Cardiac septum (tissue), 1 donor: ENCODE measurements around the gene KLRC4. TPM values are rescaled to one million over a fixed set of nuclear protein-coding genes. Genes with fewer than 3 reads are reported as not detected.
"Not testable (repeated sequence)": the region's sequence is repeated elsewhere in the genome, so short reads cannot be mapped to it uniquely, and the experiment has no call there.

ENCODE experiments used
- DNase-seq: peaks from one replicate; pipeline ENCODE4 v3.0.0-alpha.2; 2020; ENCODE audit warnings: low spot score
- intact Hi-C: fragments of 100-400 bp; cut with DNase I; formaldehyde crosslinking; loops from one replicate; pipeline ENCODE4 v1.14.0; 2022
- total RNA-seq: library from RNA; stranded (reverse); fragmentation: NEBNext Ultra II Directional; extraction: Animal tissue kit (Norgen Biotek cat#: 25700); gene quantifications from one replicate; pipeline ENCODE4 v1.2.1, GENCODE V29; 2021
- donor health status: DM: no; HTN: no; CAD: no.

Gene KLRC4
- total RNA-seq, 1 donor from 2014 or later: not detected

DNA sequence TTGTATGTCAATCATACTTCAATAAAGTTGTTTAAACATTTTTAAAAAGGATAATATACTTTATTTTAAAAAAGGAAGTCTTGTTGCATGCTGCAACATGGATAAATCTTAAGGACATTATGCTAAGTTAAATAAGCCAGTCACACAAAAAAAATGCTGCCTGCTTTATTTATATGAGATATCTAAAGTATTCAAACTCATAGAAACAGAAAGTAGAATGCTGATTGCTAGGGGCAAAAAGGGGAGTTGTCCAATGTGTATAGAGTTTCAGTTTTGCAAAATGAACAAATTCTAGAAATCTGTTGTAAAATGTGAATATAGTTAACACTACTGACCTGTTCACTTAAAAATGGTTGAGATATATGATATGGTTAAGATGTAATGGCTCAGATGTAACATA, 8.7 kb downstream of the KLRC4 start:
- intact Hi-C loops: no loop called here
- no peak for DNase-seq

DNA sequence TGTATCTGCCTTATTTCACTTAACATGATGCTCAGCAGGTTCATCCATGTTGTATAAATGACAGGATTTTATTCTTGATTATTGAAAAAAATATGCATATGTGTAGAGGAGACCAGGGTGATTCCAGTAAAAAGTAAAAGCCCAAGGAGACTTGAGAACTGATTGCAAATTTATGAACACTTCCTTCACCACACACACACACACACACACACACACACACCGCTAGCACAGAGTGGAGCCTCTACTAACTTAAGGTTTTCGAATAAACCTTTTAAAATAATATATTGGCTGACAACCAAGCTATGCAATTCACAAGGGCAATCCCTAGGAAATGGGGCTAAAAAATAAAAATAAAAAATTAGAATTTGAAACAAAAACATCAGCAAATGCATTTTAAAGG, 11.4 kb downstream of the KLRC4 start:
- DNase-seq: no peak
- intact Hi-C loops: no loop called here

DNA sequence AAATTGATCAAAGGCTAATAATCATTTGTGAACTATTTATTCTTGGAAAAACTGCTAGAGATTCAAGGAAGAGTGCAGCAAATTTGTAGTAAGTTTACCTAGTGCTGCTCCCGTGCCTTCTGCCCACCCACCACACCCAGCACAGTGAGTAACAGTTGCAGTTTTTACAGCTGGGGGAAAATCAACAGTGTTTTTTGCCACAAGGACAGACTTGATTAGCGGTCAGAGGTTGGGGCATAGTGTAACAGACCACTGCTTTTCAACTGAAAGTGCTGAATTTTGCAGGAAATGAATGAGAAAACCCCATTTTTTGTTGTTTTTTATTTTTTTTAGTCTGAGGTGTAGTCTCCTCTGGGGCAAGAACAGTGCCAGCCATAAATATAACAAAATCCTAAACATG, 12.3 kb downstream of the KLRC4 start:
- intact Hi-C loops: no loop called here
- DNase-seq: no peak

DNA sequence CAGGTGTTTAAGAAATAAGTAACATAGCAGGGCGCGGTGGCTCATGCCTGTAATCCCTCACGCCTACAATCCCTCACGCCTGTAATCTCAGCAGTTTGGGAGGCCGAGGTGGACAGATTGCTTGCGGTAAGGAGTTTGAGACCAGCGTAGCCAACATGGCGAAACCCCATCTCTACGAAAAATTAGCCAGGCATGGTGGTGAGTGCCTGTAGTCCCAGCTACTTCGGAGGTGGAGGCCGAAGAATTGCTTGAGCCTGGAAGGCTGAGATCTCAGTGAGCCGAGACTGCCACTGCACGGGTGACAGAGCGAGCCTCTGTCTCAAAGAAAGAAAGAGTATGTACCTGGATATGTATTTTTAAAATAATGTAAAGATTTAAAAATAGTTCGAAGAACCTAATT, 13.4 kb downstream of the KLRC4 start:
- DNase-seq, intact Hi-C loops: not testable (repeated sequence)

DNA sequence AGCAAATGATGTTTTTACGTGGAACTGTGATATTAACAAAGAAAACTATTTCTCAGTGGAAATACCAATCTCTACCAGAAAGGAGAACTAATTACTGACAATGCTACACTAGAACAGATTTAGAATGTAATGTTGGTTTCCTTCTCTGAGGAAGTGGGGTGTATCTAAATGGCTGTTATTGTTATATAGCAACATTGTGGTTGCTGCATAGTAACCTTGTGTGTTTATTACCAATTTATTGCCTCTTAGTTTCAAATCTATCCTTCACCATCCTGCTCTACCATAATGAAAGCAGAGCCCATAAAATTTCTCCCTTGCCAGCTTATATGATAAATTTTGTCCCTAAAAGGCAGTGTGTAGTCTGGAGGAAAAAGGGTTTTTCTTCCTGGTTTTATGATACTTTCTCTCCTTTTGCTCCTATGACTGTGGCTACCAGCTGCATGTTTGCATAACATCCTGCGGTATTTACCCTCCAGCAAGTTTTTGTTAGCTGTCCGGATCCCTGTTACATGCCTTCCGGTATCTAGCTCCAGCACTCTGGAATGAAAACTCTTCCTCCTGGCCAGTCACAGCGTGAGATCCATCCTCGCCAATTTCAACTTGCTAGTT, 14.1 kb downstream of the KLRC4 start:
- no peak for DNase-seq
- intact Hi-C loops: no loop called here

DNA sequence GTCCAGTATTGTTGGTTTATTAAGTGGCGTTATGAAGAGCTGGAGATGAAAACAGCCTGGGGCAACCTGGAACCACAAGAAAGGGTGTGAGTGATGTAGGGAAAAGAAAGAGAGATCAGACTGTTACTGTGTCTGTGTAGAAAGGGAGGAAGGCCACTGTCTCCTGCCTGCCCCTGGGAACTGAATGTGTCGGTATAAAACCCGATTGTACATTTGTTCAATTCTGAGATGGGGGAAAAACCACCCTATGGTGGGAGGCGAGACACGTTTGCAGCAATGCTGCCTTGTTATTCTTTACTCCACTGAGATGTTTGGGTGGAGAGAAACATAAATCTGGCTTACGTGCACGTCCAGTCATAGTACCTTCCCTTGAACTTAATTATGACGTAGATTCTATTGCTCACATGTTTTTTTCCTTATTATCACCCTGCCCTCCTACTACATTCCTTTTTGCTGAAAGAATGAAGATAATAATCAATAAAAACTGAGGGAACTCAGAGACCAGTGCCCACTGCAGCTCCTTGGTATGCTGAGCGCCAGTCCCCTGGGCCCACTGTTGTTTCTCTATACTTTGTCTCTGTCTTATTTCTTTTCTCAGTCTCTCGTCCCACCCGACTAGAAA, 14.9 kb downstream of the KLRC4 start:
- DNase-seq, intact Hi-C loops: not testable (repeated sequence)

DNA sequence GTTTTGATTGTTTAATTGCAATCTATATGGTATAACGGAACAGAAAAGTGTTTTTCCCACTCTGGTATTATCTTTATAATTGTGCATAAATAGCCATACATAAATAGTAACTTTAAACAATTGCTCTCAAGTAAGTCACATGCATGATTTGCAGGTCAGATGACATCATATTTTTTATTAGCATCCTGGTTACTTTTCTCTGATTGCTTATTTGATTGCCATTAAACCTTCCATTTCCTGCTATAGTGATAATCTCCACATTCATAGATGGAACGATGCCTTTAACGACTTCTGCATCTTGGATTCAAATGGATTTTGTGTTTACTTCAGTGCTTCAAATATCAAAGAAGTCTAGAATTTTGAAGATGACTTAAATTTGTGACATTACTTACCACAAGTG, 16.3 kb downstream of the KLRC4 start:
- intact Hi-C loops: no loop called here
- no peak for DNase-seq

DNA sequence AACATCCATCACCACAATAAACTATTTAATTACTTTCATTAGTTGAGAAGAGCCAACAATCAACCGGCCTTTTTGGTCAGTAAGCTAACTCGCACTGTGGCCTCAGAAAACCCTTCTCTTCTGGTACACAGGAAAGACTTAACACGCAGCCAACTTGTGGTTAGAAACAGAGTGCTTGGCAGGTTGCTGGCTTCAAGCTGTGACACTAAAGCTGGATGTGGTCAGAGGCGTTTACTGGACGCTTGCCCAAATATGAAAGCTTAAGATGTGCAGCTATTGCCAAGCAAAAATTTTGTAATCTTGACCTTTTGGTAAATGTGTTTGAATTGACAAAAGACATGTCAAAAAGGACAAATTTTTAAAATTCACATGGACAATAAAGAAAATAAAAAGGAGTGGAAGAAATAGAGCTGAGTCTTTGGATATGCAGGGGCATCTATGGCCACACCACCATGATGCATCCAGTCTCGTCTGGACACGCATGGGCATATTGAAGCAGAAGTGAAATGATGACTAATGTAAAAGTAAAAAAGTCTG, 17.1 kb downstream of the KLRC4 start:
- DNase-seq: no peak
- intact Hi-C loops: no loop called here

DNA sequence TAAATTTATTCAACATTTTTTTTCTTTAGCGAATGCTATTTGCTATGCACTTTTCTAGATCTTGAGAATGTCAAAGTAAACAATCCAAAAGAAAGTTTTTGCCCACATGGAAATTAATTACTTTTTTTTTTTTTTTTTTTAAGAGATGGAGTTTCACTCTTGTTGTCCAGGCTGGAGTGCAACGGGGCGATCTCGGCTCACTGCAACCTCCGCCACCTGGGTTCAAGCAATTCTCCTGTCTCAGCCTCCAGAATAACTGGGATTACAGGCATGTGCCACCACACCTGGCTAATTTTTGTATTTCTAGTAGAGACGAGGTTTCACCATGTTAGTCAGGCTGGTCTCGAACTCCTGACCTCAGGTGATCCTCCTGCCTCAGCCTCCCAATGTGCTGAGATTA, 18.6 kb downstream of the KLRC4 start:
- DNase-seq, intact Hi-C loops: not testable (repeated sequence)

DNA sequence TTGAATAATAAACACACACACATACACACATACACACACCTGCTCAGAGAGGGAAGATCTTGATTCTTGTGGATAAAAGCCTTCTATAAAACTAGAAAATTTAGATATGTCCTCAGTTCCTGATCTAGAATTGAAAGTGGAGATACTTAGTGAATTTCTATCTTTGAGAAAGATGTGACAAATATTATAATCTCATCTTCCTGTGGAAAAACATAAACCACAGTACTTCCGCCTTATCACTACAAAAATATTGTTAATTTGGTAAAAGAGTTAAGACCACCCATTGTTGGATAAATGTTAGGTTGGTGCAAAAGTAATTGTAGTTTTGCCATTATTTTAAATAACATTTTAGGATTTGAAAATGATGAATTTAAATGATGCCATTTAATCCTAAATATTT, 19.7 kb downstream of the KLRC4 start, which contains the start of gene KLRK1:
Gene KLRK1 (minus strand): TSS at position 138 of the 400 bp plus-strand sequence. CDS start 1,231 bp downstream, outside the sequence.
- DNase-seq: no peak

DNA sequence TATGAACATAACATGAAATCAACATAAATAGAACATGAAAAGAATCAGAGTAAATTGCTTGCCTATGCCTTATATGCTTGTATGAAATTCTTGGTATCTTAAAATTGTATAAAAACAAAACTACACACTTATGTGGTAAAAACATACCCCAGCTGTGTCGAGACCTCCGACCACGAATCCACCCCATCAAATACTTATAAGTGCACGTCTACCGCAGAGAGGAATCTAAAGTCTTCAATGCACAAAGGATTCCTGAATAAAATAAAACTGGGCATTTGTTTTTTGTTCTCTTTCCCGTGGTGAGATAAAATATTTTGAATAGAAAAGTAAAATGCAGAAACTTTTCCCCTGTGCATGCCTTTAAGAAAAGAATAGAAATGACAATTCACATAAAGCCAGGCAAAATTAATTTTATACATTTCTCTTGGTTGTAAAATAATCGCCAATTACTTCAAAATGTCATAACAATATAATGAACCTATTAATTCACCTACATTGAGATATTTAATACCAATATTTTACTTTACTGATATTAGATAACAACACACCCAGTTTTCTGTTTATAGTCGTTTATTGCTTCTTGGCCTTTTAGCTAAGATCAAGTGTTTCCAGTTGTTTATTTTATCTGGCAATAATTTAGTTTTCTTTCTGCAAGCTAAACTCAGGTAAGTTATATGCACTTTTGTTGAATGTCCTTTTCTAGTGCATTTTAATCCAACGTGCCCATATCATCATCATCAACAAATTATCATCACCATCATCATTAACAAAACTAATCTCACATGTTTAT, 20.7 kb downstream of the KLRC4 start:
- intact Hi-C loops: no loop called here

More for the DNA sequence above, 19.7 kb downstream of the KLRC4 start, which contains the start of gene KLRK1:
- intact Hi-C loops: no loop called here

DNA sequence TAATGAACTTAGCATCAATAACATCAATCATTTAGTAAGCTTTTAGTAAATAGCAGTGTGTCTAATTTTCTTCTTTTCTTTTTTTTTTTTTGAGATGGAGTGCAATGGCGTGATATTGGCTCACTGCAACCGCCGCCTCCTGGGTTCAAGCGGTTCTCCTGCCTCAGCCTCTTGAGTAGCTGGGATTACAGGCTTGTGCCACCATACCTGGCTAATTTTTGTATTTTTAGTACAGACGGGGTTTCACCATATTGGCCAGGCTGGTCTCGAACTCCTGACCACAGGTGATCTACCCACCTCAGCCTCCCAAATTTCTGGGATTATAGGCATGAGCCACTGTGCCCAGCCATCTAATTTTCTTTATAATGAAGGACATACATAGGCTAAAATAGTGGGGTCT, 22.1 kb downstream of the KLRC4 start:
- intact Hi-C loops, DNase-seq: not testable (repeated sequence)

More for the DNA sequence above, 20.7 kb downstream of the KLRC4 start:
- no peak for DNase-seq

DNA sequence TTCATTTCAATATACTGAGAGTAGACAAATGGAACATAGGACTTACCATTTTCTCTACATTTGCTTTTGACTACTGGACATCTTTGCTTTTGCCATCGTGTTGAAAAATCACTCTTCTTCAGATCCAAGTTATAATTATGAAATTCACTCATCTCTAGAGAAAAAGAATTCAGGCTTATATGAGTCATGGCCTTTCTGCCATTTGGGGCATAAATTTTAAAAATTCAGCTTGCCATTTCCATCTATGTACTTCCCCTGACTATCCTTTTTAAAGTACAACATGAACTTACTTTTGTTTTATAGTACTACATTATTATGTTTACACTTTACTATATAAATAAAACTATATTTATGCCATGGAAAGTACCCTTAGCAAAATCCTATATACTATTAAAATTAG, 22.7 kb downstream of the KLRC4 start:
- intact Hi-C loops: no loop called here
- no peak for DNase-seq

DNA sequence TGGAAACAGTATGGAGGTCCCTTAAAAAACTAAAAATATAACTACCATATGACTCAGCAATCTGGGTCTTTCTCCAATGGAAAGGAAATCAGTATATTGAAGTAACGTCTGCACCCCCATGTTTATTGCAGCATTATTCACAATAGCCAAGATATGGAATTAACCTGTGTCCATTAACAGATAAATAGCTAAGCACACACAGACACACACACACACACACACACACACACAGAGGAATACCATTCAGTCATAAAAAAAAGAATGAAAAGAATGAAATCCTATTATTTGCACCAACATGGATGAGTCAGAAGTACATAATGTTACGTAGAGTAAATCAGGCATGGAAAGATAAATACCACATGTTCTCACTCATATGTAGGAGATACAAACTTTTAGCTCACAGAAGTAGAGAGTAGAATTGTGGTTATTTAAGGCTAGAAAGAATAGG, 24.4 kb downstream of the KLRC4 start:
- intact Hi-C loops: no loop called here
- no peak for DNase-seq

DNA sequence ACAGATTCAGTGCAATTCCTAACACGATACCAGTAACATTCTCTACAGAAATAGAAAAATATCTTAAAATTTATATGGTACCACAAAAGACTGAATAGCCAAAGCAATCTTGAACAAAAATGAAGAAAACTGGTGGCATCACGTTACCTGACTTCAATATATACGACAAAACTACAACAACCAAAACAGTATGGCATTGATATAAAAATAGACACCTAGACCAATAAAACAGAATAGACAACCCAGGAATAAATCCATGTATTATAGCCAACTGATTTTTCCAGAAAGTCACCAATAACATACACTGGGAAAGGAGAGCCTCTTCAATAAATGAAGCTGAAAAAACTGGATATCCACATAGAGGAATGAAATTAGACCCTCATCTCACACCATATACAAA, 25.4 kb downstream of the KLRC4 start:
- DNase-seq: no peak
- intact Hi-C loops: no loop called here

DNA sequence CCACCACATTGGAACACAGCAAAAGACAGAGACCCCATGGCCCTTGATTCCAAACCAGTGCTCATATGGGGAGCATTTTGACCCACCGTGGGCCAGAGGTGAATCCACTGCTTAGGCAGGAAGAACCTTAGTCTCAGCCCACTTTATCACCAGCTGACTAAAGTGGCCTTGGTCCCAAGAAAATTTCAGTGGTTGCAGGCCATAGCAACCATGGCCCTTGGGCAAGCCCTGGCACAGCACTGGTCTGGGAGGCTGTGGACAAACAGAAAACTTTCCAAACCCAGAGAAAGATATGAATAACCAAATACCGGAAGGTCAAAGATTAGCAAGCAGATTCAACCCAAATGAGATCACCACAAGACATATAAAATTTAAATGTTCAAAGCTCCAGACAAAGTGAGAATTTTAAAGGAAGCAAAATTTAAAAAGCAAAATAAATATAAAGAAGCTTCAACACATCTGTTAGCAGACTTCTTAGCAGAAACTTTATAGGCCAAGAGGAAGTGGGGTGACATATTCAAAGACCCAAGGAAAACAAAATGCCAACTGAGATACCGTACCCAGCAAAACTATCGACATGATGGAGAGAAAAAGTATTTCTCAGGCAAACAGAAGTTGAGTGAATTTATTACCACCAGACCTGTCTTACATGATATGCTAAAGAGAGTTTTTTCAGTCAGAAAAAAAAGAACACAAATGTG, 27.5 kb downstream of the KLRC4 start:
- intact Hi-C loops: no loop called here
- DNase-seq: no peak

DNA sequence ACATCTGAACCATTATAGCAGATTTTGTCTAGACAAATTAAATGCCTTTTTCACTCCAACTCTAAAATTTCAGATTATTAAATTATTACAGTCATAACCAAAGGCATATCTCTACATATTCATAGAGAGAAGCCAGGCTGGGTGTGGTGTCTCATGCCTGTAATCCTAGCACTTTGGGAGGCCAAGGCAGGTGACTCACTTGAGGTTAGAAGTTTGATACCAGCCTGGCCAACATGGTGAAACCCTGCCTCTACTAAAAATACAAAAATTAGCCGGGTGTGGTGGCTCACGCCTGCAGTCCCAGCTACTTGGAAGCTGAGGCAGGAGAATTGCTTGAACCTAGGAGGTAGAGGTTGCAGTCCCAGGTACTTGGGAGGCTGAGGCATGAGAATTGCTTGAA, 30.8 kb downstream of the KLRC4 start:
- intact Hi-C loops, DNase-seq: not testable (repeated sequence)

DNA sequence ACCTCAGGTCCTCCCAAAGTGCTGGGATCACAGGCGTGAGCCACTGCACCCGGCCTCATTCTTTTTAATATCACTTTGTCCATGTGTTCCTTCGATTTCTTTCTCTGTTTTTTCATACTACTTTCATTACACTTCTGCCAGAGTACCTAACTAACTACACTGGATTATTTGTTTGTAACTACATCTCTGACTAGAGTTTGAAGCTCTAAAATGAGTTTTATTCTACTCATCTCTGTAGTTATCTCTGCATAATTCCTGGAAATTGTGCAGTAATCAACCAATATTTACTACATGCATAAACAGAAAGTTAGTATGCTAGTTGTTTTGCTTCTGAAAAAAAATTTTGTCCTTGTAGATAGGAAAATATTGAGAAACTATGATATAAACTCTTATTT, 34.9 kb downstream of the KLRC4 start:
- intact Hi-C loops: no loop called here
- DNase-seq: no peak

DNA sequence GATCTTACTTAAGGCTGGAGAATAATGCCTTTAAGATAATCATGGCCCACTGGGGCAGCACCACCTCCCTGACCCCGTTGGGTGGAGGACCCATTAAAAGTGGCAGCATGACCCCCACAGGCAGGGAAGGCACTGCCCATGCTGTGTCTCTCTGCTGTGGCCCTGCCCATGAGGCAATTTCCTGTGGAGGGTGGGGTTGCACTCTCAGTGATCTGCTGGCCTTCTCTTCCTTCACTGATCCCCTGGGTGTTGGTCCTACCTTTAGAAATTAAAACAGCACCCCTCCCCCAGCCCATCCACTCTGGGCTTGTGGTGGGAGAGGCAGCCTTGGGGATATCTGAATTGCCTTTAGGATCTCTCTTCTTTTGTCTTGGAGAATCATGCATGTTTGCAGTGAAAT, 37.0 kb downstream of the KLRC4 start:
- DNase-seq: no peak
- intact Hi-C loops: no loop called here
